ENCODE results near the gene KLKB1.
"Not testable (repeated sequence)": the region's sequence is repeated elsewhere in the genome, so short reads cannot be mapped to it uniquely, and the experiment has no call there.

KLKB1 gene

GRCh38 chr4:186227744-186228513 is 622 bp downstream of the KLKB1 start:
- DNase-seq, result no peak

DNA sequence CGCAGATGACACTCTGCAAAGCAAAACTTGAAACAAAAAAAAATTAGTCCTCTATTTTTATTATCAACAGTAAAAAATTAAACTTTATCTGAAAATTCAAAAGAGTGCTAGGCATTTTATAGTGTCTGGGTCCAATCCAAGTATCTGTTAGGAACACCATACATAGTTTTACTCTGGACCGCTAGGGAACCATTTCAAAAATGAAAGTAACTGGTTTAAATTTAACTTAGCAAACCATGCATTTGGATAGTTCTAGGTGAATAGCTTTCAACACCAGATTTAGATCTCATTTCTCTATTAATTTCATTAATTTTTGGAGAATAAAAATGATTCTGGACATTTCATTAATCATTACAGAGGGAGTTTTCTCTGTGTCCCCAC is 1.2 kb downstream of the KLKB1 start:
- DNase-seq, result no peak

DNA sequence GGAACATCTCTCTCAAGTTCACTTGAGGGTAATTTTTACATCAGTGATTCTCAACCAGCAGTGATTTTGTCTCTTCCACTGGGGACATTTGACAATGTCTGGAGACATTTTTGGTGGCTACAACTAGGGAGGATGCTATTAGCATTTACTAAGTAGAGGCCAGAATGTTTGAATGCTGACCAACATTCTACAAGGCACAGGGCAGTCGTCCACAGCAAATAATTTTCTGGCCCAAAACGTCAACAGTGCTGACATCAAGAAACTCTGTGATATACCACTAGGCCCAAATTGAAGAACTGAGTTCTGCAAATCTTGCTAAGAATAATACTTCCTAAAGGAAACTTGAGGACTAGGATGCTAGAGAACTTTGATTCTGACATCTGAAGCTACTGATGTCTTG is 7.1 kb downstream of the KLKB1 start:
- no peak for DNase-seq

GRCh38 chr4:186236126-186236525 is 8.8 kb downstream of the KLKB1 start:
- no peak for DNase-seq

GRCh38 chr4:186240452-186240847 is 13.1 kb downstream of the KLKB1 start:
- DNase-seq, result no peak

GRCh38 chr4:186240848-186241491 is 13.7 kb downstream of the KLKB1 start:
- no peak for DNase-seq

- DNase-seq, result no peak
Observed at GRCh38 chr4:186241616-186242015, 14.3 kb downstream of the KLKB1 start.

DNA sequence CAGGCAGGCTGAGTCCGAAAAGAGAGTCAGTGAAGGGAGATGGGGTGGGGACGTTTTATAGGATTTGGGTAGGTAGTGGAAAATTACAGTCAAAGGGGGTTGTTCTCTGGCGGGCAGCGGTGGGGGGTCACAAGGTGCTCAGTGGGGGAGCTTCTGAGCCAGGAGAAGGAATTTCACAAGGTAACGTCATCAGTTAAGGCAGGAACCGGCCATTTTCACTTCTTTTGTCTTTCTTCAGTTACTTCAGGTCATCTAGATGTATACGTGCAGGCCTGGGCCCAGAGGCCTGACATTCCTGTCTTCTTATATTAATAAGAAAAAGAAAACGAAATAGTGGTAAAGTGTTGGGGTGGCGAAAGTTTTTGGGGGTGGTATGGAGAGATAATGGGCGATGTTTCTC is 14.7 kb downstream of the KLKB1 start:
- not testable (repeated sequence) for DNase-seq

DNA sequence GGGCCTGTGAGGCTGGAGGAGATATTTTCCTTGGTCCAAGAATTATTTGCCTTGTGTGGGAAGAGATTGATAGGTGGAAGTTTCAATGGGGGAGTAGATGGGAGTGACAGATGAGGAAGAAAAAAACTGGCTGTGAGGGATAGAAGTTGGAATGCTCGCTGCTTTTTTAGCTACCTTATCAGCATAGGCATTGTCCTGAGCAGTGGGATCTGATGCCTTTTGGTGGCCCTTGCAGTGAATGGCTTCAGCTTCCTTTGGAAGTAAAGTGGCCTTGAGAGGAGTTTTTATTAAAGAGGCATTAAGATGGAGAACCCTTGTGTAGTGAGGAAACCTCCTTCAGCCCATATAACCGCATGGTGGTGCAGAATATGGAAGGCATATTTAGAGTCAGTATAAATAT is 16.0 kb downstream of the KLKB1 start:
- no peak for DNase-seq

DNA sequence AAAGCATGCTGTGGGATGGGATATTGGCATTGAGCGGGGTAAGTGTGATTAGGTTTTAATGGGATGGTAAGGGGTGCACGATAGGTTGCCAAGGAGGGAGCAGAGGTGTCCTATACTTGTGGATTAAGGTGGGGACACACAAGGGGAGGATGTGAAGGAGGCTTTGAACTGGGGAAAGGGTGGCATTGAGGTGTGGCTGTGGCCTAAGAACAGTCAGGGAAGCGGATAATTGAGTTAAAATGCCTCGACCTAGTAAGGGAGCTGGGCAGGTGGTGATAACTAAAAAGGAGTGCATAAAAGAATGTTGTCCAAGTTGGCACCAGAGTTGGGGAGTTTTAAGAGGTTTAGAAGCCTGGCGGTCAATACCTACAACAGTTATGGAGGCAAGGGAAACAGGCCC is 17.5 kb downstream of the KLKB1 start:
- DNase-seq, result no peak

DNA sequence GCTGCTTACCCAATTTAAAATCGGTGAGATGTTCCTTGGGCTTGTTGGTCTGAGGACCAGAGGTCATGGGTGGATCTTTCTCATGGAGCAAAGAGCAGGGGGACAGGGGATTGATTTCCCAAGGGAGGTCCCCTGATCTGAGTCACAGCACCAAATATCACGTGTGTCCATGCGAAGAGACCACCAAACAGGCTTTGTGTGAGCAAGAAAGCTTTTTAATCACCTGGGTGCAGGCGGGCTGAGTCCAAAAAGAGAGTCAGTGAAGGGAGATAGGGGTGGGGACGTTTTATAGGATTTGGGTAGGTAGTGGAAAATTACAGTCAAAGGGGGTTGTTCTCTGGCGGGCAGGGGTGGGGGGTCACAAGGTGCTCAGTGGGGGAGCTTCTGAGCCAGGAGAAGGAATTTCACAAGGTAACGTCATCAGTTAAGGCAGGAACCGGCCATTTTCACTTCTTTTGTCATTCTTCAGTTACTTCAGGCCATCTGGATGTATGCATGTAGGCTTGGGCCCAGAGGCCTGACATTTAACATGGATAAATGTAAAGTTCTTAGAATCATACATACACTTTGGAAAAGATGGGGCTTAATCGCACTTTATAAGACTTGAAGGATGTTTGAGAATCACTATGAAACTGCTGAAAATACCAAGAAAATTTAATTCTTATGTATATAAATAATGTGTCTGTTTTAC is 19.9 kb downstream of the KLKB1 start:
- not testable (repeated sequence) for DNase-seq

DNA sequence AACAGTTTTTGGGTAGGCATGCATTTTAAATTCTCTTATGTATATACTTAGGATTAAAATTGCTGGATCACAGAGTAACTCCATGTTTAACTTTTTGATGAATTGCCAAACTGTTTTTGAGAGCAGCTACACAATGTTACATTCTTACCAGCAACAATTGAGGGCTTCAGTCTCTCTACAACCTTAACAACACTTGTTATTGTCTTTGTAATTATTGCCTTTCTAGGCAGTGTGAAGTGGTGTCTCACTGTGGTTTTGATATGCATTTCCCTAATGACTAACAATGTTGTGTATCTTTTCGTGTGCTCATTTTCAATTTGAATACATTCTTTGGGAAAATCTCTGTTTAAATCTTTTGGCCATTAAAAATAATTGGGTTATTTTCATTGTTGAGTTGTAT is 21.3 kb downstream of the KLKB1 start:
- no peak for DNase-seq

GRCh38 chr4:186249785-186250754 is 22.8 kb downstream of the KLKB1 start:
- DNase-seq, result no peak

DNA sequence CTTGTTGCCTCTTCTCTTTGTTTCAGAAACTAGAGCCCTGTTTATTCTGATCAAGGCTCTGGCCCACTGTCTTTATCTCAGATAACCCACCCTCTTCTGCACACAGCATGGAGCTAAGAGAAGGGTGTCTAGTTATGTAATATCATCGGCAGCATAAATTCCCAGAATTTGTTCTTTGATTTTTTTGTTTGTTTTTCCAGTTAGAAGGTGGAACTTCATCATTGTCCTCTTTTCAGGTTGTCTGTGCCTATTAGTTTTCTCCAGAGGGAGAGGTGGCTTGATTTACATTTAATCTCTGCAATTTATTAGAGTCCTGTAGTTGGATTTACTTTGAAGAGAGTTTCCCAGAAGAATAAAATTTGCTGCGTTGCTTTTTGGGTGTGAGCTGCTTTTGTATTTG is 23.5 kb downstream of the KLKB1 start:
- no peak for DNase-seq

DNA sequence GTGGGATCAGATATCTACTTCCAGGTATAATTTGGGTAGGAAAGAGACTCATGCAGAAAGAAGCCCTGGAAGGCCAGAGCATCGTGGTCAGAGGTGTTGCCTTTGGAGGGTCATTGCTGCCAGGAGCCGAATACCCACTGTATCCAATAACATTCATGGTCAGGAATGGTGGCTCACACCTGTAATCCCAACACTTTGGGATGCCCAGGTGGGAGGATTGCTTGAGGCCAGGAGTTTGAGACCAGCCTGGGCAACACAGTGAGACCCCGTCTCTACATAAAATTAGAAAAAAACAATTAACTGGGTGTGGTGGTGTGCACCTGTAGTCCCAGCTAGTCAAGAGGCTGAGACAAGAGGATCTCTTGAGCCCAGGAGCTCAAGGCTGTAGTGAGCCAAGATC is 27.8 kb downstream of the KLKB1 start:
- no peak for DNase-seq

DNA sequence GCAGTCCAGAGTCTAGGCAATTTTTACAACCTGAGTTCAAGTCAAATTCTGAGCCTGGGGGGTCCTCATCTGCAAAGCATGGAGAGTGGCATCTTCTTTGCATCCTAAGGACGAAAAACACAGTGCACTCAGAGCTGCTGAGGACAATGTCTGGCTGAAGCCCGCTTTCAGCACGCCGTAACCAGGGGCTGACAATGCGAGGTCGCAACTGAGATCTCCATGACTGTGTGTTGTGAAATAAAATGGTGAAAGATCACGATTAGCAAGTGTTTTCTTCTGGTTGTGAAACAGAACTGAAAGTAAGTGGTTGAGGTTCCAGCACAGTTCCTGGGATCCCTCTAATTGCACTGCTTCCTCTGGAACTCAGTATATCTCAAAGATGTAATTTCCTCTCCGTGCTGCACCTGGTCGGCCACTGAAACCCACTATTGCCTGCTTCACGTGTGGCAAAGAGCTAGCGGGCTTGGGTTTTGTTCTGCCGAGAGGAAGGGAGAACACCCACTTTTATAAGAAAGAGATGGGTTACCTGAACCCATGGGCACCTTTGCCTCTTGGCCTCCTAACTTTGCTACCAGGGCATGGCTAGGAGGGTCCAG is 31.0 kb downstream of the KLKB1 start:
- DNase-seq, result no peak

- DNase-seq, result no peak
Observed at GRCh38 chr4:186260117-186260503, 32.8 kb downstream of the KLKB1 start.

GRCh38 chr4:186260504-186261448 is 33.5 kb downstream of the KLKB1 start:
- DNase-seq, result no peak

DNA sequence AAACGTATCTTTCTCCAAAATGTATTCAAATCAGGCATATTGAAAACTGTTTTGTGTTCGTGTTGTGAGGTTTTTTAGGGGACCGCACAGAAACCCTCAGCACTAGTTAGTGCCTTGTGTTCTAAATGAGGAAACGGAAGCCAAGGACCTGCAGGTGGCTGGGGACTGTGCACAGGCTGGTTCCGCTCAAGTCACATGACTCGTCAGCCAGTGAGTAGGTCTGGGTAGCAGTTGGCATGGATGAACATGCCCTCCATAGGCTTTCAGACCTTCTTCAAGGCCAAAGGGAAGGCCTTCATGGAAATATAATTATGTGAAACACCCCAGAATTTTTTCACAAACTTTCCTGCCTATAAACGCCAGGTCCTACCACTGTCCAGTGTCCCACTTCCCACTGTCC is 37.4 kb downstream of the KLKB1 start:
- no peak for DNase-seq

GRCh38 chr4:186265250-186265649 is 37.9 kb downstream of the KLKB1 start:
- DNase-seq, result not testable (repeated sequence)

Data from stimulated activated CD4-positive, alpha-beta T cell treated with anti-CD3 and anti-CD28 coated beads, Interleukin-4, amount 100 ng/mL, for 24 hours (primary cell).